Stimulated activated CD4-positive, alpha-beta T cell treated with anti-CD3 and anti-CD28 coated beads, Interleukin-4, amount 100 ng/mL, for 24 hours (primary cell): ENCODE measurements around the gene DDX5.
A peak's percentile ranks its signal among the peaks of the same experiment; 100 is the strongest.
"Not testable (repeated sequence)": the region's sequence is repeated elsewhere in the genome, so short reads cannot be mapped to it uniquely, and the experiment has no call there.

Source experiments
- DNase-seq: peaks from one replicate; pipeline ENCODE4 v3.0.0-alpha.2; 2020

Gene DDX5

DNA sequence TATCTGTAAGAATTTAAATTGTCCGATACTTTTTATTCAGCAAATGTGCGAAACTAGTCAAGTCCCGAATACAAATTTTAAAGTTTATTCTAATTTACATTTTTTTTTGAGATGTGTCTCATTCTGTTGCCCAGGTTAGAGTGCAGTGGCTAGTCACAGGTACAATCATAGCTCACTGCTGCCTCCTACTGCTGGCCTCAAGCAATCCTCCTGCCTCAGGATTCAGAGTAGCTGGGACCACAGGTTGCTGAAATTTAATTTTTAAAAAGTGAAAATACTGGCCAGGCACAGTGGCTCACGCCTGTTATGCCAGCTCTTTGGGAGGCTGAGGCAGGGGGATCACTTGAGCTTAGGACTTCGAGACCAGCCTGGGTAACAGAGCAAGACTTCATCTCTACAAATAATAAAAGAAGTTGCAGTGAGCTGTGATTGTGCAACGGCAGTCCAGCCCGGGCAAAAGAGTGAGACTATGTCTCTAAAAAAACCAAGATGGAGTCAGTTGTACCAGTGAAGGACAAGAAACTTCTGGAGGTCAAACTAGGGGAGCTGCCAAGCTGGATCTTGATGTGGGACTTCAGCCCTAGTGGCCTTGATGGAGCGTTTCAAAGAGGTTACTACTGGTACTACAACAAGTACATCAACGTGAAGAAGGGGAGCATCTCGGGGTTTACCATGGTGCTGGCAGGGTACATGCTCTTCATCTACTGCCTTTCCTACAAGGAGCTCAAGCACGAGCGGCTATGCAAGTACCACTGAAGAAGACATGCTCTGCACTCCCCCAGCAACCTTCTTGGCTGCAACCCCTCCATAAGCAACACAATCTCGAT, 14.8 kb downstream of the DDX5 start:
- peak; percentile 44 for DNase-seq

DNA sequence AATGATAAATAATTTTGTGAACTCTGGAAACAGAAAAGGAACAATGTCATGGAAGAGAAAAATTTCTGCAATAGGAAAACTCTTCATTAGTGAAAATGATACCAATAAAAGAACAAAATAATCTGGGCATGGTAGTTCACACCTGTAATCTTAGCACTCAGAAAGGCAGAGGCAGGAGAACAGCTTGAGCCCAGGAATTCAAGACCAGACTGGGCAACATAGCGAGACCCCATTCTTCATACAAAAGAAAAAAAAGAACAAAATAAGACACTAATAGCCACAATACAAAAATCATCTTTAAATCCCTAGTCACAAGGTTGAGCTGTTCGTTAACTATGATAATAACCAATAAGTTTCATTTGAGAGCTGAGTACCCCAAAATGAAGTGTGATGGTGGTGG, 17.8 kb downstream of the DDX5 start:
- DNase-seq, result no peak

DNA sequence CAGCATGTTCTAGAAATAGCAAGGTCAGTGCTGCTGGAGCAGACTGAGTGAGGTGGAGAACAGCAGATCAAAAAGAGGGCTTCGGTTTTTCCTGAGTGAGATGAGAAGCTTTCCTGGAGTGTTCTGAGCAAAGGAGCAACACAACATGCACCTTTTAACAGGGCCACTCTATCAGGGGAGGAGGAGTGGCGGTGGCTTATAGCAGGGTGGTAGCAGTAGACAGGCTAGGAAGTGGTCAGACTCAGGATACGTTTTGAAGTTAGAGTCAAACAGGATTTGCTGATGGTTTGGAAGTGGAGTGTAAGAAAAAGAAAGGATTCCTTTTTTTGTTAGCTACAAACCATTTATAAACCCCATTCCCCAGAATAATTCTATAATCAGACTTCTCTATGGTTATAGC, 21.7 kb downstream of the DDX5 start:
- no peak for DNase-seq

DNA sequence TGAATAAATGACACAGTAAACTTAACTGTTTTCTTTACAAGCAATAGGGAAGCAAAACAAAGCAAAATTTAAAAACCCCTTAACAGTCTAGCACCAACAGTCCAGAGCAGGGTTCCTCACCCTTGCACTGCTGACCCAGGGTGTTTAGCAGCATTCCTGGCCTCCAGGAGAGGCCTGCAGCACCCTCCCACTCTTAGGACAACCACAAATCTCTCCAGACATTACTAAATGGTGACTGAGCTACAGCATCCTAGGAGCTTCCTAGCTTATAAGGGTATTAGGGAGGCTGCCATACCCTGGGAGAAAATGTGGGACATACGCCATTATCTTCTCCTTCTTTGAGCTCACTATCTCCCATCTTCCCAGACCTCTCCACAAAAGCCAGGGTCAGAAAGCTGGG, 25.1 kb downstream of the DDX5 start:
- DNase-seq, result no peak

DNA sequence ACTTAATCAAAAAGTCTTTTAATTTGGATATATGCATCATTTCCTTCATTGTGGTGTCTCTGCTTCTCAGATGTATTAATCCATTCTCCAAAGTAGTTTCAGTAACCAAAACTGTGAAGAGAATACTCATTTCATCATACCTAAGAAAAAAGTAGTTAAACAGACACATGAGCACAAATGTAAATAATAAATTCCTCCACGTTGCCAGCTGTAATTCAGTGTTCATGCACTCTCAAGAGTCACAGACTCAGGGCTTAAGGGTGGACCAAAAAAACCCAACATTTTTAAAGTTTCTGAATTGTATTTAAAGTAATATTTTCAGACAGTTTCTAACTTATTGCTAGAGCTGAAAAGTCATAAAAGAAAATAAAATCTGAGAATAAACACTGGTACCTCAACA, 28.2 kb downstream of the DDX5 start:
- no peak for DNase-seq

DNA sequence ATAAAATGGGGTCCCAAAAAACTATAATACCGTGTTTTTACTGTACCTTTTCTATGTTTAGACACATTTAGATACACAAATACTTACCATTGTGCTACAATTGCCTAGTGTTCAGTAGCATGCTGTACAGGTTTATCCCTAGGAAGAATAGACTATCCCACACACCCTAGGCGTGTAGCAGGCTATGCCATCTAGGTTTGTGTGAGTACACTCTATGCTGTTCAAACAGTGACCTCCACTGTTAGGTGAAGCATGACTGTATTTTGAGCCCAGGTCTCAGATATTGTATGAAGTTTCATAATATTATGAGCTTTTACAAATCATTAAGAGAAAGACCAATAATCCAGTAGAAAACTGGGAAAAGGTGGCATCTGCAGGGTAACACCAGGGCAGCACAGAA, 33.5 kb downstream of the DDX5 start:
- DNase-seq, result no peak

DNA sequence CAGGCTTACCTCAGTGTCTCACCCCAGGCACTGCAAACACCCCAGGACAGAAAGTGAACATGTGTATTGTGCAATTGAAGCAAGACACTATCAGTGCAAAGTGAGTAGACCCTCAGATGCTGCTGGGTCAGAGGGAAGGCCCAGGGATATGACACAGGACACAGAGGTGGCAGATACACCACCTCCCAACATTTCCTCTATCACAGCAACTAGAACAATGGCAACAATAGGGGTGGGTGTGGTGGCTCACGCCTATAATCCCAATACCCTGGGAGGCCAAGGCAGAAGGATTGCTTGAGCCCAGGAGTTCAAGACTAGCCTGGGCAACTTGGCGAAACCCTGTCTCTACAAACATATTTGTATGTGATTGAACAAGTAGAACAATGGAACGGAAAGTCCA, 34.6 kb downstream of the DDX5 start:
- no peak for DNase-seq

DNA sequence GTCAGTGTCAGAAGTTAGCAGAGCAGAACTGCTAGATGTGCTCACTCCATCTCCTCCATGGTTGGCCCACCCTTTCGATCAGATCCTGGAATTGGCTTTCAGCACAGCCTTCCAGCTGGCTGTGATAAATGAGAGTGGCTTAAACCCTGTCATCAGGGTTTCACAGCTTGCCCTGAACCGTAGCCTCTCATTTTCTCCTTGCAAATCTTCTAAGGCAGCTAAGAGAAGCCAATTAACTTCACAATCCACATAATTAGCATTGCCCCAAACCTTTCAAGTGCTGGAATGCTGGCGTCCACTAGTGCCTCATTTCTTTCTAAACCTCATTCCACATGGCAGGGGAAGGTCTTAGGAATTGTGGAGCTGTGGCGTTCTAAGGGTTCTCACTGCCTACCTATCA, 35.5 kb downstream of the DDX5 start:
- DNase-seq, result no peak

DNA sequence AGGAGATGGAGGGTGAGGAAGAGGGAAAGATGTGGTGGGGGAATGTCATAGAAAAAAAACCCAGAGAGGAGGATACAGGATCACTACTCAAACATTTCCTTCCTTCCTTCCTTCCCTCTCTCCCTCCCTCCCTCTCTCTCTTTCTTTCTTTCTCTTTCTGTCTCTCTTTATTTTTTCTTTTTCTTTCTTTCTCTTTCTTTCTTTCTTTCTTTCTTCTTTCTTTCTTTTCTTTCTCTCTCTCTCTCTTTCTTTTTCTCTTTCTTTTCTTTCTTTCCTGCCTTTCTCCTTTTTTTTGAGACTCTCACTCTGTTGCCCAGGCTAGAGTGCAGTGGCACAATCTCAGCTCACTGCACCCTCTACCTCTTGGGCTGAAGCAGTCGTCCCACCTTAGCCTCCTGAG, 39.3 kb downstream of the DDX5 start:
- DNase-seq, result not testable (repeated sequence)

DNA sequence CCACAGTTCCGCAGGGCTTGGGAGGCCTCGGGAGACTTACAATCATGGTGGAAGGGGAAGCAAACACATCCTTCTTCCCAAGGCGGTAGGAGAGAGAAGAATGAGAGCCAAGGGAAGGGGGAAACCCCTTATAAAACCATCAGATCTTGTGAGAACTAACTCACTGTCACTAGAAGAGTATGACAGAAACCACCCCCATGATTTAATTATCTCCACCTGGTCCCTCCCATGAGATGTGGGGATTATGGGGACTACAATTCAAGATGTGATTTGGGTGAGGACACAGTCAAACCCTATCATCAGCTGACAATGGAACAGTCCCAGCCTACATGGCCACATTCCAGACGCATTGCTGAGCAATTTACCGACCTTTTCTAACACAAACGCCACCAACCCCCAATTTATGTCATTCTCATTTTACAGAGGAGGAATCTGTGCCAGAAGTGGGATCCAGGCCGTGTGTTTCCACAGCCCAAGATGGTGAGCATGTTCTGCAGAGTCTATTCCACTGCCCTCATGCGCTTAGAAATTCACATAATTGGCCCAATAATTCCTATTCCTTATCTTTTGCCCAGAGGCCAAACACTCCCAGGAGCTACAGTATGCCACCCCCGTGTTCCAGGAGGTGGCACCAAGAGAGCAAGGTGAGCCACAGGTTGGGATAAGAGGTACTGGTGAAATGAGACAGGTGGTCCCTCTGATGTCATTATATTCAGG, 39.9 kb downstream of the DDX5 start:
- DNase-seq, result no peak

DNA sequence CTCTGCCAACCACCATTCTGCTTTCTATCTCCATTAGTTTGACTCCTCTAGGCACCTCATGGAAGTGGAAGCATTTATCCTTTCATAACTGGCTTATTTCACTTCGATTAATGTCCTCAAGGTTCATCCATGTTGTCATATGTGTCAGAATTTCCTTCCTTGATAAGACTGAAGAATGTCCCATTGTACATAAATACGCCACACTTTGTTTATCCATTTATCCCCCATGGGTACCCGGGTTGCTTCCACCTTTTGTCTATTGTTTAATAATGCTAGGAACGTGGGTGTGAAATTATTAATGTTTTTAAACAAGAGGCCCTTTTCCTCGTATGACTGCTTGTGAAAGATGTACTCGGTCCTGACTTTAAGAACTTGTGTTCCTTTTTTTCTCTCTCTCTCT, 44.3 kb downstream of the DDX5 start:
- DNase-seq, result no peak

DNA sequence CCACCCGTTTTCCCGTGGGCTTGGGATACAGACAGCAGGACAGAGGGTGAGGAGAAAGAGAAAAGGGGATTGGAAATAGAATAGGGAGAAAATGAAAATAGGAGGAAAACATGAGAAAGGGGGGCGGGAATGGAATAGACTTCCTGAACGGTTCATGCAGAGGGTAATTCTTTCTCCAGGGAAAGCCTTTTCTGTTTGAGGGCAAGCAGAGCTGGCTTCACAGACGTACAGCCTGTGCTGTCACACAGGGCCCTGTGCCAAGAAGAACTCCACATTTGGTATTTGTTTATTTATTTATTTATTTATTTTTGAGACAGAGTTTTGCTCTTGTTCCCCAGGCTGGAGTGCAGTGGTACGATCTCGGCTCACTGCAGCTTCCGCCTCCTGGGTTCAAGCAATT, 45.1 kb downstream of the DDX5 start:
- no peak for DNase-seq

DNA sequence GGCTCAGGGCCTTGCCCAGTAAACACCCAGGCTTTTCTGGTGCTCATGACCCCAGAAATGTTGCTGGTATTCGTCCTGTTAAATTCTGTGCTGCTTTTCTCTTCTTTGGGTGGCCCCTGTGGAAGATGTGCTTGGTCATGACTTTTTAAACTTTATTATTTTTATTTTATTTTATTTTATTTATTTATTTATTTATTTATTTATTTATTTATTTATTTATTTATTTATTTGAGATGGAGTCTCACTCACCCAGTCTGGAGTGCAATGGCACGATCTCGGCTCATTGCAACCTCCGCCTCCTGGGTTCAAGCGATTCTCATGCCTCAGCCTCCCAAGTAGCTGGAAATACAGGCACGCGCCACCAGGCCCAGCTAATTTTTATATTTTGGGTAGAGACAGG, 46.3 kb downstream of the DDX5 start:
- not testable (repeated sequence) for DNase-seq

DNA sequence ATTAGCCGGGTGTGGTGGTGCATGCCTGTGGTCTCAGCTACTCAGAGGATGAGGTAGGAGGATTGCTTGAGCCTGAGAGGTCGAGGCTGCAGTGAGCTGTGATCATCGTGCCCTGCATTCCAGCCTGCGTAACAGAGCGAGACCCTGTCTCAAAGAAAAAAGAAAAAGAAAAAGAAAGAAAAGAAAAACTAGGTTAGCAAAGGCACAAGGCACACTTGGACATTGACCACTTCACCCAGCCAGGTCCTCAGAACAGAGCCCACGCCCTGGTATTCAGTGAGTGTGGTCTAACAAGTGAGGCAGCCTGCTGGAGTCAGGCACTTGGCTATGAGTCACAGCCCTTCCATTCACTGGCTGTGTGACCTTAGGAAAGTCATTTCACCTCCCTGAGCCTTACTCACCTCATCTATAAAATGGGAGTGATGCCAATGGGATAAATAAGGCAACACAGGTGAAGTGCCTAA, 46.8 kb downstream of the DDX5 start:
- DNase-seq, result no peak

DNA sequence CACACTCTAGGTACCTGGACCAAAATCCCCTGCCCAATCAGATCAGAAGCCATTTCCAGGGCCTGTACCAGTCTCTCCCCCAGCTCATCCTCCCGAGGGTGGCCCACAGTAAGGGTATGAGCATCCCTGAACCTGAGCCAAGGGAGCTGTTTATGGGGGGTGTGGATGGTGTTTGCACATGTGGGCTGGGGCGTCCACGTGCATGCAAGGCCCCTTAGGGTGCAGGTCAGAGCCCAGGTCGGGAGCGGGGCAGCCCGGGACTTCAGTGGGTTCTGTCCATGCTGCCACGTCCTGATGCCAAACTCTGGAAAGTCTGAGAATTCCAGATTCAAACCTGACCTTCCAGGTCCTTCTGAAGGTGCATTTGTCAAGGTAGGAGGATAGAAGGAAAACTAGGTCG, 47.3 kb downstream of the DDX5 start:
- no peak for DNase-seq

DNA sequence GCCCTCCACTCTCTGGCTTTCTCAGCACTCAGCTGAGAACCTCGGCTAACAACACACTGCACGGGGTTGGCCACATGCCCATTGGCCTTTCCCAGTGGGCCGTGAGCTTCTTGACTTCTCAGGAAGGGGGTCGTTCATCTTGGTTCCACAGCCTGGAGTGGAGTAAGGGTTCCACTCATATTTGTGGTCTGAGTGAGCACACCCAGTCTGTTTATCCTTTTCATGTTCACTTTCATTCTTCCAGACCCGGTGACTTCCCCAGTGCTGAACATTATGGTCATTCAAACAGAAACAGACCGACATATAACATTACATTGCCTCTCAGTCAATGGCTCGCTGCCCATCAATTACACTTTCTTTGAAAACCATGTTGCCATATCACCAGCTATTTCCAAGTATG, 48.9 kb downstream of the DDX5 start:
- DNase-seq, result no peak

DNA sequence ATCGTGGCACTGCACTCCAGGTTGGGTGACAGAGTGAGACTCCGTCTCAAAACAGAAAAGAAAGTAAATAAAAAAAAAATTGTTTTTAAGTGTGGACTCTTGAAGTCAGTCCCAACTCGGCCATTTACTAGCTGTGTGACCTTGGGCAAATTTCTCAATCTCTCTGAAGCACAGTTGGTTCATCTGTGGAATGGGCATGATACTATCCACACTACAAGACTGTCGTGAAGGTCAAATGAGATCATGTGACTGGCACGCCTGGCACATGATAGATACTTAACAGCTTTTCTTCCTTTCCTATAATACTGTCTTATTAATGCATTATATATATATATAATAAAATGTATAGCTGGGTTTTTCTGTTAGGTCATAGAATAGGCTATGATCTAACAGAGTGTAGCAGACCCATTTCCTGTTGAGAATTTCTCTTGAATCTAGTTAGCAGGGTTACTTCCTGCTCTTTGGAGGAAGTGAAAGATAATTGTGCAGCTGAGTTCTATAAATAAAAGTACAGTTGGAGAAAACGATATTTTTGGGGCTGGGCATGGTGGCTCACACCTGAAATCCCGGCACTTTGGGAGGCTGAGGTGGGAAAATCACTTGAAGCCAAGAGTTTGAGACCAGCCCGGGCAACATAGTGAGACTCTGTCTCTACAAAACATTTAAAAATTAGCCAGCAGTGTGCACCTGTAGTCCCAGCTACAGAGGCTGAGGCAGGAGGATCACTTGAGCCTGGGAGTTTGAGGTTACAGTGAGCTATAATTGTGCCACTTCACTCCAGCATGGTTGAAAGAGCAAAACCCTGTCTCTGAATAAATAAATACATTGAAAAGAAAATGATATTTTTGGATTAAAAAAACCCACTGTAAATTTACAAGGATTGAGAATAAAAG, 49.9 kb downstream of the DDX5 start:
- no peak for DNase-seq

DNA sequence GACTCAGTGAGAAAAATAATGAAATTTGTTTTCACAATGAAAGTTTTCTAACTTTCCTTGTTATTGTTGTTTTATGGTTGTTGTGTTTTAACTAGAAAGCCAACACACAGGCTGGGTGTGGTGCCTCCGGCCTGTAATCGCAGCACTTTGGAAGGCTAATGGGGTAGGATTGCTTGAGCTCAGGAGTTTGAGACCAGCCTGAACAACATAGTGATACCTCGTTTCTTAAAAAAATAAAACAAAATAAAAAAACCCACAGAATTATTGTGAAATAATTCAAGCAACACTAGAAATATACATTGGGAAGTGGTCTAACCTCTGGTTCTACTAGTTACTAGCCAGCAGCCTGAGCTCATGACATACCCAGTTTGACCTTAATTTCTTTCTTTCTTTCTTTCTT, 56.5 kb downstream of the DDX5 start:
- no peak for DNase-seq

DNA sequence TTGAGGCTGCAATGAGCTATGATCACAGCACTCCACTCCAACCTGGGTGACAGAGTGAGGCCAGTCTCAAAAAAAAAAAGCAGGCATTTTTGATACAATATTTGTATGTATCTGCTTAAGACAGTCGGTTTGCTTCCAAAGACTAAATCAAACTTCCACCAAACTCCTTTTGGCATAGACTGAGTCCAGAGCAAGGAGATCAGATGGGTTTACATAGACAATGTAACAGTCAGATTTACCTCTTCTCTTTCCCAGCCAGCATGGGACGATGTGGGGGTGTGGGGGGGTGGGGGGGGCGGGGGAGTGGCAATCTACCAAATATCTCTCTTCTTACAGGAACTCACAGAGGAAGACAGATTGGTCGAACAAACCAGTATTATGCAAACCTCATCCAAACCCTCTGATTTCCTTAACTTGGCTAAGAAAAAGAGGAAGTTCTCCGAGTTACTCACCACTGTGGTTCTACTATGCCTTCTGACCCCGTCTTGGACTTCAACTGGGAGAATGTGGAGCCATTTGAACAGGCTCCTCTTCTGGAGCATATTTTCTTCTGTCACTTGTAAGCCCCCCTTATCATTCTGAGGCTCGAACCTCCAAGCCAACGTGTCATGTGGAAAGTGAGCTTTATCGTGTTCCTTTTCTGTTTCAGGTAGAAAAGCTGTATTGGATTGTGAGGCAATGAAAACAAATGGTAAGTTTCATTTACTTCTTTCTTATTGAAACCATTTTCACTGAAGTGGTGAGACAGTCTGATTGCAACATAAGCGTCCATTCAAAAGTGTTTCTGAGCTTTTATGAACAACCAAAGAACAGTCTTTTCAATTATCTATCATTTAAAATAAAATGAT, 57.2 kb downstream of the DDX5 start, which contains the start of gene MILR1:
Gene MILR1, plus strand, starts transcription at position 451 of the 848 bp plus-strand sequence. Its CDS starts 54 bp downstream, at position 505.
- DNase-seq, result no peak
